ENCODE data around the gene SLC24A4. TPM values are rescaled to one million over a fixed set of nuclear protein-coding genes. Genes with fewer than 3 reads are reported as not detected.

Gene SLC24A4
- total RNA-seq, 1 donor from 2014 or later = 3.6 TPM

- ATAC-seq (peak; percentile 98), DNase-seq (ENCODE audit: low spot score) (peak; percentile 94)
- intact Hi-C loops (cut with DNase I) = no loop called here
These were observed 217.6 kb downstream of the SLC24A4 start for GRCh38 chr14:92540472-92541048.

GRCh38 chr14:92542766-92543554 is 220.0 kb downstream of the SLC24A4 start:
- ATAC-seq (no peak), DNase-seq (ENCODE audit: low spot score) (no peak)
- intact Hi-C loops (cut with DNase I) = no loop called here

GRCh38 chr14:92544051-92544720 is 221.2 kb downstream of the SLC24A4 start:
- DNase-seq (ENCODE audit: low spot score) = no peak
- no peak for ATAC-seq
- intact Hi-C loops (cut with DNase I) = no loop called here

GRCh38 chr14:92546347-92547053 is 223.5 kb downstream of the SLC24A4 start:
- no peak for ATAC-seq
- intact Hi-C loops (cut with DNase I) = no loop called here

GRCh38 chr14:92549105-92549858 is 226.3 kb downstream of the SLC24A4 start:
- DNase-seq (ENCODE audit: low spot score) (no peak), ATAC-seq (peak; percentile 35)
- intact Hi-C loops (cut with DNase I) = no loop called here

More at GRCh38 chr14:92546347-92547053, 223.5 kb downstream of the SLC24A4 start:
- no peak for DNase-seq (ENCODE audit: low spot score)

- intact Hi-C loops (cut with DNase I) = no loop called here
- no peak for DNase-seq (ENCODE audit: low spot score)
These were observed 226.9 kb downstream of the SLC24A4 start for GRCh38 chr14:92549859-92550230.

More at GRCh38 chr14:92549859-92550230, 226.9 kb downstream of the SLC24A4 start:
- ATAC-seq = peak; percentile 81

Other genes with a start within 250 kb of the SLC24A4 start
- 65.6 TPM for gene ATXN3, start 216.6 kb upstream of the SLC24A4 start, total RNA-seq
- gene NDUFB1, start 201.5 kb upstream of the SLC24A4 start, total RNA-seq = 84.9 TPM
- gene CPSF2, start 201.2 kb upstream of the SLC24A4 start, total RNA-seq = 43.0 TPM
- gene RIN3, start 190.6 kb downstream of the SLC24A4 start, total RNA-seq = 22.1 TPM

All from sciatic nerve (tissue), 2 donors.